HG03571 (cell line): ENCODE results near the gene CAV2.
A peak's percentile ranks its signal among the peaks of the same experiment; 100 is the strongest.

Source experiments
- ATAC-seq: cut with Tn5 transposase; IDR thresholded peaks from one replicate; pipeline ENCODE4 v1.9.1; 2021; ENCODE audit not compliant: unreplicated experiment

CAV2 gene

DNA sequence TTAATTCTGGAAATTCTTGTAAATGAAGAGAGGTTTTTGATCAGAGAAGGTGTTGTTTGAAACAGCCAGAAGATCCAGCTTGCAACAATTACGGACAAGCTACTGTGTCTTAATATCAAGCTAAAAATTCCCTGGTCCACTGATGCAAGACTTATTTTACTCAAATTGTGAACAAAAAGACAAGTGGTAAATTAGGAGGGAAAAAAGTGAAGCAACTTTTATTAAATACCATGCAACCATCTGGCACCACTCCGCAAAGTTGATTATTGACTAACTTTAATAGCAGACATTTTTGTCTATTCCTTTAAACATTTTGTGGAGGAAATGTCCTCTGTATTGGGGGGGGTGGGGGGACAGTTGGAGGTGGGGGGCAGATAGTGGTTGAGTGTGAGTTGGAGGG is 5.1 kb upstream of the CAV2 start:
- no peak for ATAC-seq

DNA sequence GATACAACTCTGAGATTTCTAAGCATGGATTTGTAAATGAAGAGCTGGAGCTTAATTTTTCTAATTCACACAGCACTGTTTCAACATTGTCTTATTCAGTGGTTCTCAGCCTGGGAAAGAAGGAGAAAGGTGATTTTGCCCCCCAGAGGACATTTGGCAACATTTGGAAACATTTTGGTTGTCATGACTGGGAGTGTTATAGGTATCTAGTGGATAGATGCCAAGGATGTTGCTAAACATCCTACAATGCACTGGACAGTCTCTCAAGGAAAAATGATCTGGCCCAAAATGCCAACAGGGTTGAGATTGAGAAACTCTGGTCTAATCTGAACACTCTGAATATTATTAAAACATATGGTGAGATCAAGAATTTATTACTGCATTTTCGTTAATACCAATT is 3.8 kb upstream of the CAV2 start:
- ATAC-seq, result no peak

DNA sequence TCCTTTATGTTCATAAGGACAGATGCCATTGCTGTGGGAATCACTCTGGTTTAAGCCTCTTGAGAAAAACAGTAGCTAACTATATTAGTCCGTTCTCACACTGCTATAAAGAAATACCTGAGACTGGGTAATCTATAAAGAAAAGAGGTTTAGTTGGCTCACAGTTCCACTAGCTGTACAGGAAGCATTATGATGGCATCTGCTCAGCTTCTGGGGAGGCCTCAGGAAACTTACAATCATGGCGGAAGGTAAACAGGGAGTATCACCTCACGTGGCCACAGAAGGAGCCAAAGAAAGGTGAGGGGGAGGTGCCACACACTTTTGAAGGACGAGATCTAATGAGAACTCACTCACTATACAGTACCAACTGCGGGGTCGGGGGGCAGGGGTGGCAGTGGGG is 2.9 kb upstream of the CAV2 start:
- ATAC-seq, result no peak

- ATAC-seq, result no peak
These were observed 1.8 kb upstream of the CAV2 start for GRCh38 chr7:116497708-116498107.

- ATAC-seq, result no peak
These were observed 728 bp downstream of the CAV2 start for GRCh38 chr7:116500078-116500853.

- no peak for ATAC-seq
These were observed 2.1 kb downstream of the CAV2 start for GRCh38 chr7:116501425-116502167.

GRCh38 chr7:116502201-116503096 is 2.9 kb downstream of the CAV2 start:
- no peak for ATAC-seq

DNA sequence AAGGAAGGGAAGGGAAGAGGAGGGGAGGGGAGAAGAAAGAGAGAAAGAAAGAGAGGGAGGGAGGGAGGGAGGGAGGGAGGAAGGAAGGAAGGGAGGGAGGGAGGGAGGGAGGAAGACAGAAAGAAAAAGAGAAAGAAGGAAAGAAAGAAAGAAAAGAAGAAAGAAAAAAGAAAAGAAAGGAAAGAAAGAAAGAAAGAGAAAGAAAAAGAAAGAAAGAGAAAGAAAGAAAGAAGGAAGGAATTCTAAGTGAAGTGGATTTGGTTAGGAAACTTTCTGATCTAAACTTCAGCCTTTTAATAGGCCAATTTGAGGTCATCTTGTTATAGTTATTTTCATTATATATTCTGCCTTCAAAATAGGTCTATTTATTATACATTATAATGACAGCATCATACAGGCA is 4.3 kb downstream of the CAV2 start:
- ATAC-seq, result no peak

- ATAC-seq, result no peak
These were observed 5.7 kb downstream of the CAV2 start for GRCh38 chr7:116505278-116505677.

- ATAC-seq, result no peak
These were observed 6.3 kb downstream of the CAV2 start for GRCh38 chr7:116505823-116506222.

DNA sequence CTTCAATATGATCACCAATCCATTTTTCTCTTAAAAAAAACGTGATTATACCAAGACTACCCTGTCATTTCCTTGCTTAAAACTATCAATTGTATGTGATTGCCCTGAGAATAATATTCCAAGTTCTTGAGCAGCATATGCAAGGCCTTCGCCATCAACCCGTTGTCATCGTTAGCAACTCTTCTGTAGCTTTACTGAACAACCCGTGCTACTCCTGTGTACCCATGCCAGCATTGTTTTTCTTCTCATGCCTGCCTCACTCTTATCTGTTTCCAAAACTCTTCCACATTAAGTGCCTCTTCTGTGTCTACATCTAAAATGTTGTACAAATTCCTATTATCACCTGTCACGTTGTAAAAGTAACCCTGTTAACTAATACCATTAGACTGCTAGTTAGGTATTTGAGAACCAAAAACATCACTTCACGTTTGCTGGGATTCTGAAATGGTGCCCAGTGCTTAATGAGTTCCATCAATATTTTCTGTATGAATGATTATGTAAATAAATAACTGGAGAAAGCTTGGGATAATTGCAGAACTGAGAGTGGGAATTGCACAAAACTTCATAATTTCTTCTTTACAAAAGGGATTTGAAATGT is 10.5 kb downstream of the CAV2 start:
- ATAC-seq, result no peak

DNA sequence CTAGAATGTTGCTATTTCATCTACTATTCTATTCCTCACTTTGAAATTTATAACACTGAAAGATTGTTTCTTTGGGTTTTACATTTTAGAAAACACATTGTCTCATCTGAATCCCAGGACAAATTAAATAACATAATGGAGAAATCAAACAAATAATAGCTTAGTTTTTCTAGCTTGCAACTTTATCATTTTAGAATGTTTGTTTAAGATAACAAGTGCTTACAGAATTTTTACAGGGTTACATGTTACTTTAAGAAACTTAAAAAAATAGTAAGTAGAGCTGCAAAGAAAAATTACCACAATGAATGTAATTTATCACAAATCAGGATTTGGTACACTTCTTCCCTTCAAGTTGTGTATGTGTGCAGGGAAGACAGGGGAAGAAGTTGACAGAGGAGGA is 11.3 kb downstream of the CAV2 start:
- no peak for ATAC-seq

- ATAC-seq, result peak; percentile 99
These were observed 12.3 kb downstream of the CAV2 start for GRCh38 chr7:116511552-116512519.

DNA sequence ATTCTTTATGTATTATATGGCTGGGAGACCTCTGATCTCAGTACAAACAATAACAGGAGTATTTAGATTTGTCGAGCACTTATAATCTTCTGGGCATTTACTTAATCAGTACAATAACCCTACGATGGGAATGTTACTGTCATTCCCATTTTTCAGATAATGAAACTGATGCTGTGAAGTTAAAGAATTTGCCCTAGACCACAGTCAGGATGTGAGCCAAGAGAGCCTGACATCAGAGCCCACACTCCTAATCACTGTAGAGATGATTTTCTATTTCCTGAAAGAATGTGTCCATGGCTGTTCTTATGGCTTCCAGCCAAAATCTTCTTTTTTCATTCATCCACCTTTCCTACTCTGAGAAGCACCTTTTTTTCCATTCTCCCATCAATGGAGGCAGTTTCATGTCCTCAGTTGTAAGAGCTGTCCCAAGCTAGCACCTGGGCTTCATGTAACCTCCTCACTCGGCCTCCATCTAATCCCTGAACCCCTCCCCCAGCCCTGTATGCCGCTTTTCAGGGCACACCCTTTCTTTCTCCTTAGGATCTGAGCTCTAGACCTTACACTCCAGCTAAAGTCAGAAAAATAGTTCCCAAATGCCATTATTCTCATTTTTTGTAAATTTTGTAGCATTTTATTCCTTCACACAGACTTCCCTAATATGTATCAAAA is 13.1 kb downstream of the CAV2 start:
- ATAC-seq, result no peak

- no peak for ATAC-seq
These were observed 16.0 kb downstream of the CAV2 start for GRCh38 chr7:116515584-116515983.

- ATAC-seq, result no peak
These were observed 16.8 kb downstream of the CAV2 start for GRCh38 chr7:116516324-116516723.

DNA sequence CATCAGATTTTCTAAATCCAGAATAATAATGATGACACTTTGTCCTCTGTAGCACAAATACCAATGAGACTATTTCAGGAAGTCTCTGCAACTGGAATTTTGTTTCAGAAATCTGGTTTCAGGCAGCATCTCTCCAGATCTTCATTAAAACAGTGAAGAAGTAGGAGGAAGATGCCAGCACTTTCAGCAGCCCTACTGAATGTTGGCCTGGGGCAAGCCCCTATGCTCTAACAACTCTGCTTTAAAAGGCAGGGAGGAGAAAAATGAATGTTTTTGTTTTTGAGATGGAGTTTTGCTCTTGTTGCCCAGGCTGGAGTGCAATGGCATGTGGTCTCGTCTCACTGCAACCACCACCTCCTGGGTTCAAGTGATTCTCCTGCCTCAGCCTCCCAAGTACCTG is 18.1 kb downstream of the CAV2 start:
- ATAC-seq, result no peak

- ATAC-seq, result no peak
These were observed 19.4 kb downstream of the CAV2 start for GRCh38 chr7:116518961-116519360.

DNA sequence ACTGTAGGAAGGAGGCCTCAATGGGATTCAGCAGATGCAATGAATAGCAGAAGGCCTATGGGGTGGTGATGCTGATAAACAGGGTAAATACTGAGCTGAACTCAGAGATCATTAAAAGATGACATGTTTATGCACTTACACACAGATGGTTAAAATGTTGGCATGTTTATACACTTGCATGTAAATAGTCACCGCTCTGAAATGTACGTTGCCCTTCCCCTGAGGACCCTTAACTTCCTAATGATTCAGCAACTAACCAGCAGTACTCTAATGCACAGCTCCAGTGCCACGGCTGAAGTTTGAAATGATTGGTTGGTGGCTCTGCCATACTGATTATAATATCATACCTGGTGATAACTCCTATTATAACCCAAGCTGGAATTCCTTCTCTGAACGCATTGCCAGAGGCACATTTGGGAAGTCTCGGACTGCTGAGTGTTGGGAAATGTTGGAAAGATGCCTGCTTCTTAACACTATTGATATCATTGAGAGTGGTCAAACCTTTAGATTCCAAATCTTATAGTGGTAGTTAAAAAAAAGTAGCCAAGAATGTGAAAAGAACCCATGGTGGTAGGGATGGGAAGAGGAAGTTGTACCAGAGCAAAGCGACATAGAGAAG is 21.6 kb downstream of the CAV2 start:
- no peak for ATAC-seq
